Measurements from ENCODE around the gene LRIG3.
"Not testable (repeated sequence)": the region's sequence is repeated elsewhere in the genome, so short reads cannot be mapped to it uniquely, and the experiment has no call there.

GRCh38 chr12:58949954-58950738, 29.8 kb upstream of the LRIG3 start:
- not testable (repeated sequence) for TF ChIP-seq HDAC2 (IDR thresholded peaks at IDR 0.05; ENCODE audit: borderline replicate concordance in 1 of 2, low read depth in 2 of 2, low read length in 2 of 2); EZH2 (IDR thresholded peaks at IDR 0.05; ENCODE audit: low read depth, low read length, severe bottlenecking); POLR2A (IDR thresholded peaks at IDR 0.05; ENCODE audit: control extremely low read depth in 1 of 2, low read depth in 2 of 2, low read length in 2 of 2); CTCF (IDR thresholded peaks at IDR 0.05; ENCODE audit: control extremely low read depth in 1 of 3, insufficient read depth in 1 of 3, low read depth in 1 of 3, low read length in 3 of 3); BRCA1 (IDR thresholded peaks at IDR 0.05; ENCODE audit: low read depth, low read length); SUZ12 (IDR thresholded peaks at IDR 0.05; ENCODE audit: low read length); CHD2 (IDR thresholded peaks at IDR 0.05; ENCODE audit: low read length); SIRT6 (IDR thresholded peaks at IDR 0.05; ENCODE audit: low read length); RNF2 (IDR thresholded peaks at IDR 0.05; ENCODE audit: borderline replicate concordance, low read depth, low read length, missing control alignments, poor library complexity, severe bottlenecking); CREB1 (IDR thresholded peaks at IDR 0.05); POLR2AphosphoS5 (IDR thresholded peaks at IDR 0.05; ENCODE audit: low read depth, low read length); EP300 (IDR thresholded peaks at IDR 0.05; ENCODE audit: borderline replicate concordance in 1 of 2, low read depth in 2 of 2, low read length in 2 of 2)
